Endothelial cell of umbilical vein (primary cell): Measurements from ENCODE around the gene MMP2.

Source experiments
- CTCF ChIP-seq, 2 donors: IDR thresholded peaks; 1 replicate in 1 of 2; 2 replicates in 1 of 2; pipeline ENCODE4 v1.5.1; 2011; ENCODE audit warnings: low read length in 2 of 2, mild to moderate bottlenecking in 2 of 2, moderate library complexity in 2 of 2, control low read depth in 1 of 2, inconsistent platforms in 1 of 2, low read depth in 1 of 2; ENCODE audit not compliant: insufficient read depth in 1 of 2; ENCODE audit errors: extremely low read depth in 1 of 2
- EZH2 ChIP-seq: IDR thresholded peaks from 2 replicates; pipeline ENCODE4 v1.6.1; 2012; ENCODE audit warnings: borderline replicate concordance, low read depth, mild to moderate bottlenecking, moderate library complexity, low read length, inconsistent platforms; ENCODE audit not compliant: severe bottlenecking
- FOS ChIP-seq: IDR thresholded peaks from 2 replicates; pipeline ENCODE4 v1.6.1; 2011; ENCODE audit warnings: mild to moderate bottlenecking, low read length, moderate library complexity, borderline replicate concordance; ENCODE audit not compliant: insufficient read depth
- POLR2AphosphoS5 ChIP-seq: IDR thresholded peaks from 2 replicates; pipeline ENCODE4 v1.6.1; 2012; ENCODE audit warnings: low read depth, mild to moderate bottlenecking, control low read depth, low read length, moderate library complexity; ENCODE audit not compliant: insufficient read depth

DNA sequence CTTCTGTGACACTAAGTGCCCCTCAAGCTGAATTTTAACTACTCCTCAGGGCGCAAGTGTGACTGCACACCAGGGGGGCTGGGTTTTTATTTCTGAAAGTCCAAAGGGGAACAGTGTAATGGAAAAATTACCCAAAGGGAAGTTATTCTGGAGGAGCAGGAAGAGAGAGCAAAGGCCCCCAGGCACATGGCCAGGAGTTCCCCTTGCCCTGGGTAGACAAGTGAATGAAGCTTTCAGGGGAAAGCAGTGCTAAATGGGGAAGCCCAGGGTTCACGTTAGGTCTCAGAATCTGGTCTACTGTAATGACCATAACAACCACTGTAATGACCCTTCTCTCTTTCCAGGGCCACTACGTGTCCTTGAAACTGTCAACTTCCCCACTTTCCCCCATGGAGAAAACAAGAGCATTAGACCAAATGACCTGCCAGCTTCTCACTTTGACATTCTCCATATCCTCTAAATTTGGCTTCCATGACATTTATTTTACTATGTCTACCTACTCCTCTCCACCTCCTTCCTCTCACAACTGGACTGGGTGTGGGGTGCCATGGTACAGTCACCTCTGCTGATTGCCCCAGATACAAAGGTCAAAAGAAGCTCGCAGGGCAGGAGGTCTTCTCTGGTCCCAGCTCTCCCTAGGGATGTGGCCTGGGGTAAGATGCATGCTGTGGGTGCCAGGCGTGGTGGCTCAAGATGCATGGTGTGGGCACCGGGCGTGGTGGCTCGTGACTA is 34.1 kb upstream of the MMP2 start:
- TF ChIP-seq FOS: no peak
- no peak for TF ChIP-seq CTCF (IDR thresholded peaks at IDR 0.05; ENCODE audit: extremely low read depth in 1 of 2, insufficient read depth in 1 of 2, low read depth in 1 of 2, low read length in 2 of 2)
- TF ChIP-seq EZH2: no peak
- no peak for TF ChIP-seq POLR2AphosphoS5
